Measurements from ENCODE around the gene BCL2L1. TPM values are rescaled to one million over a fixed set of nuclear protein-coding genes. Genes with fewer than 3 reads are reported as not detected.

Gene BCL2L1
- total RNA-seq, 1 donor from 2014 or later, result 52.9 TPM

DNA sequence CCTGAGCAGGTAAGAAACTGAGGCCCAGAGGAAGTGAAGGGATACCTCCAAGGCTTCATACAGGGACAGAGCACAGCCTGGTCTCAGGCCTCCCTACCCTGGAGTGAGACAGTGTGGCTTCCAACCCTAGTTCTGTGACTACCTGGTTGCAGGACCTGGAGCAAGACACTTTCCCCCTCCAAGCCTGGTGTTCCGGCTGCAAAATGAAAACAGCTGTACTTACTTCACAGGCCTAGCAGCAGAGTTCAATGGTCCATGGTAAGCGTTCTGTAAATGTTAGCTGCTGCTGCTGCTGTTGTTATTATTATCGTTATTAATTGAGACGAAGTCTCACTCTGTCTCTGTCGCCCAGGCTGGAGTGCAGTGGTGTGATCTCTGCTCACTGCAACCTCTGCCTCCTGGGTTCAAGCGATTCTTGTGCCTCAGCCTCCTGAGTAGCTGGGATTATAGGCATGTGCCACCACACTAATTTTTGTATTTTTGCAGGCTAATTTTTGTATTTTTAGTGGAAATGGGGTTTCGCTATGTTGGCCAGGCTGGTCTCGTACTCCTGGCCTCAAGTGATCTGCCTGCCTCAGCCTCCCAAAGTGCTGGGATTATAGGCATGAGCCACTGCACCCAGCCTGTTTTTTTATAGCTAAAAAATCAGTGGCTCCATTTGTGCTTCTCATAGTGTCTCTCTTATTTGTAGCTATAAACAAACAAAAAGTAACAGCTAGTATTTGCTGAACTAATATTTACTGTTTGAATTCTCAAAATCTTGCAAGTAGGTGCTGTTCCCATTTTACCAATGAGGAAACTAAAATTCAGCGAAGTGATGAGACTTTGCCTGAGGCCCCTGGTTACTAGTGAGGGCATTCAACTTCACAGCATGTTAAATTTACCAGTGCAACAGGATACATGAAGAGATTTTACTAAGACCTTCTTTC lies 43.0 kb downstream of the BCL2L1 start:
- peaks cover 65% of the 10 kb centered on the region for H3K4me1 Mint-ChIP-seq (ENCODE audit: unreplicated experiment)

DNA sequence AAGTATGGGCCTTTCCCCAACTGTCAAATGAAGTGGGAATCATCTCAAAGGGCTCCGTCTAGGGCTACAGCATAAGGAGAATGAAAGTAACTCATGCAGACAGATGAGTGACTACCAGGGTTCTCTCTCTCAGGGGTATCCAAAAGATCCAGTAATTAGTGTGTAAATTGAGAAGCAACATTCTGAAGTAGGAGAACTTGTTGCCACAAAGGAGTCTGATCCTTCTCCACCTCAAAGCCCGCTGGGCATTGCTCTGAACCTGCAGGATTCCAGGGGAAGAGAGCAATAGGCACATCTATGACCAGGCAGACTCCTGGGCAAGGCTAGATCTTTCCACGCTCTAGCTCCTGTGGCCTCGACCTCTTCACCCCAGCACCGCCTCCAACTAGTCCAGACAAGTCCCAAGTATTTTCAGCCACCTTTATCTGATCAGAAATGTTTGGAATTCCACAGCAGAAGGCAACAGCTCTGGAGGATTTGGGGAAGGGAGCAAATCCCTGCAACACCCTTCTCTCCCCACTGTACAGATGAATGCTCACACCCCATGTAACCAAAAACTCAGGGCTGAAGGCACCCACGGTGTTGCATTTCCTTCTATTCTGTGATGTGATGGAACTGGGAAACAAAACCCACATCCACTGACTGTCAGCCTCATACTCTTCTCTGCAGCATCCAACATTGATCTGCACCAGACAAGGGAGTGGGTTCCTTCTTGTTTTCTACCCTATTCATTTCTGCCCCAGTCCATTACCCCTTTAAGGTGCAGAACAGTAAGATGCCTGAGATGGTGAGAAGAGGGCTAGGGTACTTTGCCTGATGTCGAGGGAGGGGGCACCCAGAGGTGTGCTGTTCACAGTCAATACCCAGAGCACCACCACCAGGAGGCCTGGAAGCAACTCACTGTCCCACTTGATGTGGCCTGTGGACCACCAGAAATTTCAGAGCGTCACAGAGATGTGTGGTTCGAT lies 44.0 kb downstream of the BCL2L1 start:
- peaks cover 75% of the 10 kb centered on the region for H3K4me1 Mint-ChIP-seq (ENCODE audit: unreplicated experiment)
- DNase-seq (ENCODE audit: low spot score), result no peak

More for the DNA sequence above, 43.0 kb downstream of the BCL2L1 start:
- Mint-ChIP-seq H3K27me3 (ENCODE audit: unreplicated experiment) (peaks cover 2% of the 10 kb centered on the region), H3K4me3 (ENCODE audit: unreplicated experiment) (no peak overlapping the region), H3K36me3 (ENCODE audit: low read depth, unreplicated experiment) (peaks cover 18% of the 10 kb centered on the region), H3K27ac (ENCODE audit: unreplicated experiment) (no peak overlapping the region), H3K9me3 (ENCODE audit: unreplicated experiment) (no peaks in the 10 kb centered on the region)
- no peak for DNase-seq (ENCODE audit: low spot score)
- TF ChIP-seq, protein P1, sequence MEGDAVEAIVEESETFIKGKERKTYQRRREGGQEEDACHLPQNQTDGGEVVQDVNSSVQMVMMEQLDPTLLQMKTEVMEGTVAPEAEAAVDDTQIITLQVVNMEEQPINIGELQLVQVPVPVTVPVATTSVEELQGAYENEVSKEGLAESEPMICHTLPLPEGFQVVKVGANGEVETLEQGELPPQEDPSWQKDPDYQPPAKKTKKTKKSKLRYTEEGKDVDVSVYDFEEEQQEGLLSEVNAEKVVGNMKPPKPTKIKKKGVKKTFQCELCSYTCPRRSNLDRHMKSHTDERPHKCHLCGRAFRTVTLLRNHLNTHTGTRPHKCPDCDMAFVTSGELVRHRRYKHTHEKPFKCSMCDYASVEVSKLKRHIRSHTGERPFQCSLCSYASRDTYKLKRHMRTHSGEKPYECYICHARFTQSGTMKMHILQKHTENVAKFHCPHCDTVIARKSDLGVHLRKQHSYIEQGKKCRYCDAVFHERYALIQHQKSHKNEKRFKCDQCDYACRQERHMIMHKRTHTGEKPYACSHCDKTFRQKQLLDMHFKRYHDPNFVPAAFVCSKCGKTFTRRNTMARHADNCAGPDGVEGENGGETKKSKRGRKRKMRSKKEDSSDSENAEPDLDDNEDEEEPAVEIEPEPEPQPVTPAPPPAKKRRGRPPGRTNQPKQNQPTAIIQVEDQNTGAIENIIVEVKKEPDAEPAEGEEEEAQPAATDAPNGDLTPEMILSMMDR (IDR thresholded peaks at IDR 0.05; ENCODE audit: unreplicated experiment), result no peak

DNA sequence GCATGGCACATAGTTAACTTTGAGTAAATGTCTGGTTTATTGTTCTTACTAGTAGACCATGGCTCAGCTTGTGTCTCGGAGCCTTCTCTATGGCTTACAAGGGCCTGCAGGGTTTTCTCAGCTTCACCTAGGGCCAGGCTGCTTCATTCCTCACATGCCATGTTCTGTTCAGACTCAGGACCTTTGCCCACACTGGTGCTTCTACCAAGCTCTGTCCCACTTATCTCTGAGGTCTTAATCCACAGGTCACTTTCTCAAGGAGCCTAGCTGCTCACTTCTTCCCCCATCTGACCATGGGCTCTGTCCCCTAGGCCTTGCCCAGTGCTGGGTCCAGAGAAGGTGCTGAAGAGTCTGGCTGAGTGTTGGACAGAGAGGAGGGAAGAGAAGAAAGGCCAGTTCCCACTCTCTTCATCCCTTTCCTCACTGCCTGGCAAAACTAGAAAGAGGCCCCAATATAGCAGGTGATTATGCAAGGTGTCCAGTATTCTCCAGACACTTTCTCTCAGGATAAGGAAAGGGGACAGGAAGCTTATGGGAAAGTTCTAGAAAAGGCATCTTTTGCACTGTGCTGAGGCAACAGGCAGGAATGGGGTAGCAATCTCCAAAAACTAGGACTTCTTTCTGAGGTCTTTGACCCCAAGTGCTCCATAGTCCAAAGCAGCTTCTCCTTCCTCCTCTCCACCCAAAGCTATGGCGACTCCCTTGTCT lies 45.0 kb downstream of the BCL2L1 start:
- no peak for DNase-seq (ENCODE audit: low spot score)
- Mint-ChIP-seq H3K27ac (ENCODE audit: unreplicated experiment) (peak overlapping the region; percentile 49), H3K9me3 (ENCODE audit: unreplicated experiment) (no peaks in the 10 kb centered on the region), H3K27me3 (ENCODE audit: unreplicated experiment) (peaks cover 5% of the 10 kb centered on the region), H3K36me3 (ENCODE audit: low read depth, unreplicated experiment) (peaks cover 18% of the 10 kb centered on the region), H3K4me1 (ENCODE audit: unreplicated experiment) (peaks cover 71% of the 10 kb centered on the region), H3K4me3 (ENCODE audit: unreplicated experiment) (no peak overlapping the region)
- TF ChIP-seq, protein P1 (IDR thresholded peaks at IDR 0.05; ENCODE audit: unreplicated experiment), result no peak

More for the DNA sequence above, 44.0 kb downstream of the BCL2L1 start:
- TF ChIP-seq, protein P1 (IDR thresholded peaks at IDR 0.05; ENCODE audit: unreplicated experiment), result no peak
- H3K9me3 Mint-ChIP-seq (ENCODE audit: unreplicated experiment), result no peaks in the 10 kb centered on the region
- H3K27ac Mint-ChIP-seq (ENCODE audit: unreplicated experiment), result peak overlapping the region; percentile 45
- H3K36me3 Mint-ChIP-seq (ENCODE audit: low read depth, unreplicated experiment), result peaks cover 18% of the 10 kb centered on the region
- H3K4me3 Mint-ChIP-seq (ENCODE audit: unreplicated experiment), result no peak overlapping the region
- peaks cover 5% of the 10 kb centered on the region for H3K27me3 Mint-ChIP-seq (ENCODE audit: unreplicated experiment)

DNA sequence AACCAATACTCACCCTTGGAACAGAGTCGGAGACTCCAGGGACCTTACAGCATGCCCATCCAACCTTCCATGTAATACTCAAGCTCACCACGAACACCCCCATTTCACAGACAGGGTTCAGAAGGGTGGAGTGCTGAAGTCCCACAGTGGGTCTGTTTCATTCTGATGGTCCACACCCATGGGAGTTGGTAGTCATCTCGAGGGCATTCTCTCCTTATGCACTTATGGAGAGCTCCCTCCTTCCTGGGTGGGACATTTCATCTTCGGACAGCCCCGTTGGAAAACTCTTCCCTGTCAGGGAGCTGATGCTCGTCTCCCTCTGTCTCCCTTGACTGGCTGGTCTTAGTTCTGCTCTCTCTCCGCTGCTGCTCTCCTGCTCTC lies 46.1 kb downstream of the BCL2L1 start:
- no peak for DNase-seq (ENCODE audit: low spot score)
- TF ChIP-seq, protein P1 (IDR thresholded peaks at IDR 0.05; ENCODE audit: unreplicated experiment), result no peak
- Mint-ChIP-seq H3K4me3 (ENCODE audit: unreplicated experiment) (peak overlapping the region; percentile 66), H3K27me3 (ENCODE audit: unreplicated experiment) (peaks cover 7% of the 10 kb centered on the region), H3K9me3 (ENCODE audit: unreplicated experiment) (no peaks in the 10 kb centered on the region), H3K27ac (ENCODE audit: unreplicated experiment) (peak overlapping the region; percentile 95), H3K36me3 (ENCODE audit: low read depth, unreplicated experiment) (peaks cover 18% of the 10 kb centered on the region), H3K4me1 (ENCODE audit: unreplicated experiment) (peaks cover 70% of the 10 kb centered on the region)

Measured in endothelial cell (in vitro differentiated cells).